GM11168 (cell line): ENCODE data around the gene KCND2.

Experiments
- in situ Hi-C: fragments of 300-500 bp; cut with MboI; formaldehyde crosslinking; loops from one replicate; pipeline ENCODE4 v1.12.0; 2022; ENCODE audit warnings: low sequenced_read_pairs; ENCODE audit not compliant: unreplicated experiment

The KCND2 gene

GRCh38 chr7:120472892-120473291, 199.9 kb downstream of the KCND2 start:
- in situ Hi-C loops, result loop anchor here (5.0 kb wide), 1 partner anchor 66 kb away; no protein-coding TSS in a partner anchor

- in situ Hi-C loops, result loop anchor here (5.0 kb wide), 1 partner anchor 66 kb away; no protein-coding TSS in a partner anchor
Observed at GRCh38 chr7:120473352-120473751, 200.4 kb downstream of the KCND2 start.

GRCh38 chr7:120475994-120476393, 203.0 kb downstream of the KCND2 start:
- in situ Hi-C loops, result no loop called here

GRCh38 chr7:120480472-120480871, 207.5 kb downstream of the KCND2 start:
- in situ Hi-C loops, result no loop called here

GRCh38 chr7:120480930-120481329, 208.0 kb downstream of the KCND2 start:
- in situ Hi-C loops, result no loop called here

- in situ Hi-C loops, result no loop called here
Observed at GRCh38 chr7:120486164-120486563, 213.2 kb downstream of the KCND2 start.

GRCh38 chr7:120502132-120502531, 229.2 kb downstream of the KCND2 start:
- in situ Hi-C loops, result loop anchor here (25.0 kb wide), 1 partner anchor 685 kb away; no protein-coding TSS in a partner anchor

- in situ Hi-C loops, result loop anchor here (25.0 kb wide), 1 partner anchor 684 kb away; no protein-coding TSS in a partner anchor
Observed at GRCh38 chr7:120502825-120503224, 229.8 kb downstream of the KCND2 start.

- in situ Hi-C loops, result loop anchor here (25.0 kb wide), 1 partner anchor 683 kb away; no protein-coding TSS in a partner anchor
Observed at GRCh38 chr7:120504386-120504785, 231.4 kb downstream of the KCND2 start.

- in situ Hi-C loops, result loop anchor here (25.0 kb wide), 1 partner anchor 682 kb away; no protein-coding TSS in a partner anchor
Observed at GRCh38 chr7:120505770-120506169, 232.8 kb downstream of the KCND2 start.

- in situ Hi-C loops, result loop anchor here (25.0 kb wide), 1 partner anchor 675 kb away; no protein-coding TSS in a partner anchor
Observed at GRCh38 chr7:120512701-120513100, 239.7 kb downstream of the KCND2 start.

- in situ Hi-C loops, result loop anchor here (25.0 kb wide), 1 partner anchor 668 kb away; no protein-coding TSS in a partner anchor
Observed at GRCh38 chr7:120519224-120519623, 246.2 kb downstream of the KCND2 start.

- in situ Hi-C loops, result loop anchor here (25.0 kb wide), 1 partner anchor 665 kb away; no protein-coding TSS in a partner anchor
Observed at GRCh38 chr7:120521761-120522737, 249.1 kb downstream of the KCND2 start.

GRCh38 chr7:120523985-120524384, 251.0 kb downstream of the KCND2 start:
- in situ Hi-C loops, result loop anchor here (25.0 kb wide), 1 partner anchor 663 kb away; no protein-coding TSS in a partner anchor

GRCh38 chr7:120526902-120527509, 254.0 kb downstream of the KCND2 start:
- in situ Hi-C loops, result no loop called here

- in situ Hi-C loops, result no loop called here
Observed at GRCh38 chr7:120529736-120530135, 256.8 kb downstream of the KCND2 start.

GRCh38 chr7:120538335-120538734, 265.4 kb downstream of the KCND2 start:
- in situ Hi-C loops, result no loop called here

- in situ Hi-C loops, result no loop called here
Observed at GRCh38 chr7:120539321-120539720, 266.3 kb downstream of the KCND2 start.

GRCh38 chr7:120547605-120548004, 274.6 kb downstream of the KCND2 start:
- in situ Hi-C loops, result no loop called here

GRCh38 chr7:120550494-120551048, 277.6 kb downstream of the KCND2 start:
- in situ Hi-C loops, result loop anchor here (5.0 to 25.0 kb wide), 2 partner anchors 273 to 613 kb away; no protein-coding TSS in a partner anchor
